GM23248 (cell line): ENCODE measurements around the gene DLG1.

Experiments used
- EZH2 ChIP-seq: fragments of 200-600 bp; sonication (generic); IDR thresholded peaks from 2 replicates; pipeline ENCODE4 v1.6.1; 2018; ENCODE audit warnings: antibody characterized with exemption, mild to moderate bottlenecking; ENCODE audit not compliant: insufficient read depth, poor library complexity, severe bottlenecking
- EZH2phosphoT487 ChIP-seq: fragments of 200-600 bp; sonication (generic); IDR thresholded peaks from 2 replicates; pipeline ENCODE4 v1.6.1; 2018; ENCODE audit warnings: antibody characterized with exemption, moderate library complexity, mild to moderate bottlenecking, low read depth; ENCODE audit not compliant: insufficient read depth

DNA sequence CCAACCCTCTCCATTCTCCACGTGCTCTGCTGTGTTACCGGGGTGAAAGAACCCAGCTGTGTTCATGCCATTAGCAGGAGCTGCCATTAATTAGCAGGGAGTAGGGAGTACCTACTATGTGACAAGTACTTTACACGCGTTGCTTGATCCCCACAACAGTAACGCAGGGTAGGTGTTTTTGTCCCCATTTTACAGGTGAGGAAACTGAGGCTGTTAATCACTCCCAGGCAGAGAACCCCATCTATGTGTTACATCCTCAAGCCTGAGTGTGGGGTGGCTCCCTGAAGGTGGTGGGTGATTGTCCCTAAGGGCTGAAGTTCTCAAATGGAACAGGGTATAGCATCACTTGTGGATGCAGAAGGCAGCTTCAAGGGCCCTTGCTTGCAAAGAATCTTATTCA, 291.6 kb downstream of the DLG1 start:
- no peak for TF ChIP-seq EZH2
- no peak for TF ChIP-seq EZH2phosphoT487
